22Rv1 (cell line): Measurements from ENCODE around the gene MMP20.

Experiments
- ZFX ChIP-seq: fragments of 450-650 bp; IDR thresholded peaks from 2 replicates; pipeline ENCODE4 v1.6.1; 2017; ENCODE audit warnings: antibody characterized with exemption, borderline replicate concordance
- TF ChIP-seq, protein P1 (sequence below): fragments of 450-650 bp; IDR thresholded peaks from 2 replicates; pipeline ENCODE4 v1.5.1; 2017; ENCODE audit warnings: mild to moderate bottlenecking

DNA sequence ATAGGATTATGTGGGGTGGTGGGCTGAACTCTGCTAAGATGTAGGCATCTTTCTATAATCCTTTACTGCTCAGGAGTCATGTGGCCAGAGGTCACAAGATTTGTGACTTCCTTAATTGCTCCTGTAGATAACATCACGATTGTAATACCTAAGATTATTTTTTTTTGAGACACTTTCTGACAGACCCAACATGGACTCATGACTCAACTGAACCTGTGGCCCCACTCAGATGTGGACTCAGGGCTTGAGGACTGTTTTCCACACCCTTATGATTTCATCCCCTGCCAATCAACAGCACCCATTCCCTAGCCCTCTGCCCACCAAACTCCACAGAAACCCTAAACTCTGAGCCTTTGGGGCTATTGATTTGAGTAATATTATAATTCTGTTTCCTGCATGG, 59.0 kb downstream of the MMP20 start:
- TF ChIP-seq, protein P1, sequence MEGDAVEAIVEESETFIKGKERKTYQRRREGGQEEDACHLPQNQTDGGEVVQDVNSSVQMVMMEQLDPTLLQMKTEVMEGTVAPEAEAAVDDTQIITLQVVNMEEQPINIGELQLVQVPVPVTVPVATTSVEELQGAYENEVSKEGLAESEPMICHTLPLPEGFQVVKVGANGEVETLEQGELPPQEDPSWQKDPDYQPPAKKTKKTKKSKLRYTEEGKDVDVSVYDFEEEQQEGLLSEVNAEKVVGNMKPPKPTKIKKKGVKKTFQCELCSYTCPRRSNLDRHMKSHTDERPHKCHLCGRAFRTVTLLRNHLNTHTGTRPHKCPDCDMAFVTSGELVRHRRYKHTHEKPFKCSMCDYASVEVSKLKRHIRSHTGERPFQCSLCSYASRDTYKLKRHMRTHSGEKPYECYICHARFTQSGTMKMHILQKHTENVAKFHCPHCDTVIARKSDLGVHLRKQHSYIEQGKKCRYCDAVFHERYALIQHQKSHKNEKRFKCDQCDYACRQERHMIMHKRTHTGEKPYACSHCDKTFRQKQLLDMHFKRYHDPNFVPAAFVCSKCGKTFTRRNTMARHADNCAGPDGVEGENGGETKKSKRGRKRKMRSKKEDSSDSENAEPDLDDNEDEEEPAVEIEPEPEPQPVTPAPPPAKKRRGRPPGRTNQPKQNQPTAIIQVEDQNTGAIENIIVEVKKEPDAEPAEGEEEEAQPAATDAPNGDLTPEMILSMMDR, result no peak
- no peak for TF ChIP-seq ZFX
